GM18511 (cell line): ENCODE results near the gene JPH3.
"Not testable (repeated sequence)": the region's sequence is repeated elsewhere in the genome, so short reads cannot be mapped to it uniquely, and the experiment has no call there.

Source experiments
- ATAC-seq: cut with Tn5 transposase; IDR thresholded peaks from one replicate; pipeline ENCODE4 v1.9.1; 2021; ENCODE audit warnings: mild to moderate bottlenecking, moderate library complexity; ENCODE audit not compliant: unreplicated experiment

Gene JPH3

GRCh38 chr16:87572959-87573358 lies 29.3 kb upstream of the JPH3 start:
- ATAC-seq: no peak

- ATAC-seq: no peak
These were observed 27.1 kb upstream of the JPH3 start for GRCh38 chr16:87575027-87575804.

DNA sequence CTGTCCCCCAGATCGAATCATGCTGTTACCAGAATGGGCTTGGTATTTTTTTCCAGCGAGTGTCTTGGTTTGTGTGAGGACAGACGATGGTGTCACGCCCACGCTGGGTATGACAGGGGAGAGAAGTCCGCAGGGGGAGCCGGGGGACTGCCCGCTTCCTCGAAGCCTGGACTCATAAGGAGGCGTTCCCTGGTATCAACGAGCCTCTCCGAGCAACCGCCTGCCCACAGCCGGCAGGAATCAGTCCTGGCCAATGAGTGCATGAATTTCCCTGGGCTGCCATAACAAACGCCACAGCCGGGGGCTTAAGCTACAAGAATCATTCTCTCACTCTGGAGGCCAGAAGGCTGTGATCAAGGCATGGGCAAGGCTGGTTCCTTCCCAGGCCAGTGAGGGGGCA lies 26.1 kb upstream of the JPH3 start:
- no peak for ATAC-seq

GRCh38 chr16:87578142-87578930 lies 24.0 kb upstream of the JPH3 start:
- not testable (repeated sequence) for ATAC-seq

DNA sequence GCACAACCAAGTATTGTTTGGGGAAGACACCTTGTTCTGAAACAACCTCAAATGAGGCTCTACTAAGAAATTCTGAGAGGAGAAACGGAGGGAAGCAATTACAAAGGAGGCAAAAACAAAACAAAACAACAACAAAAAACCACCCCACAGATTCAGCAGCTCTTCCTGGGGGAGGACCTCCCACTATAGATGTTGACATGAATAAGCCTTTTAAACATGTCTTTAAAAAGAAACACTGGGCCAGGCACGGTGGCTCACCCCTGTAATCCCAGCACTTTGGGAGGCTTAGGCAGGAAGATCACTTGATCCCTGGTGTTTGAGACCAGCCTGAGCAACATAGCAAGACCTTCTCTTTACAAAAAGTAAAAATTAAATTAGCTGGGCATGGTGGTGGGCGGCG lies 22.6 kb upstream of the JPH3 start:
- ATAC-seq: no peak

DNA sequence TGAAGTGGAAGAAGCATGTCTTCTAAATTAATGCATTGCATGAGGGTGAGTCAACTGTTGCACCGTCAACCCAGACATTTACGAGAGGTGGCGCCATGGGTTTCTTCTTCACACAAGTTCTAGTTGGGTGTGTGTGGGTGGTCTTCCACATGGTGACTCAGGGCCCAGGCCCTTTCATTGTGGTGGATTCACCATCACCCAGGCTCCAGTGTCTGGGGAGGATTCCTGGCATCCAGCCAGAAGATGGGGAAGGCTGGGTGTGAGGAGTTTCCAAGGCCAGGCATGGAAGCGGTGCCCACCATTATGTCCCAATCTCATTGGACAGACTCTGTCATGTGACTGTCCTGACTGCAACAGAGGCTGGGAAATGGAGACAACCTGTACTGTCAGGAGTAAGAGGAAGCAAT lies 21.4 kb upstream of the JPH3 start:
- no peak for ATAC-seq

DNA sequence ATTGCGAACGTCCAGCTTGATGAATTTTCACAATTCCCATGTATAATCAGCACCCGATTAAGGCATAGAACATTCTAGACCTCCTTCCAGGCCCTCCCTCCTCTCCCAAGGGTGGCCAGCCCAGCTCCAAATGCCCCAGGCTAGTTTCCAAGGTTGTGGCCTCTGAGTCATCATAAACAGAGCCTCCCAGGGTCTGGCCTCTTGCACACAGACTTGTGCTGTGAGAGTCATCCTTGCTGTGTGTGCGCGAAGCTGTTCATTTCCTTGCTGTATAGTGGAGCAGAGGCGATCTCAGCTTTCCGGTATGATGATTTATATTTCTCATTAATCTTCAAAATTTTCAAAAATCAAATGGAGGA lies 20.5 kb upstream of the JPH3 start:
- ATAC-seq: no peak

- no peak for ATAC-seq
These were observed 19.9 kb upstream of the JPH3 start for GRCh38 chr16:87582216-87582965.

GRCh38 chr16:87582966-87583325 lies 19.4 kb upstream of the JPH3 start:
- no peak for ATAC-seq

DNA sequence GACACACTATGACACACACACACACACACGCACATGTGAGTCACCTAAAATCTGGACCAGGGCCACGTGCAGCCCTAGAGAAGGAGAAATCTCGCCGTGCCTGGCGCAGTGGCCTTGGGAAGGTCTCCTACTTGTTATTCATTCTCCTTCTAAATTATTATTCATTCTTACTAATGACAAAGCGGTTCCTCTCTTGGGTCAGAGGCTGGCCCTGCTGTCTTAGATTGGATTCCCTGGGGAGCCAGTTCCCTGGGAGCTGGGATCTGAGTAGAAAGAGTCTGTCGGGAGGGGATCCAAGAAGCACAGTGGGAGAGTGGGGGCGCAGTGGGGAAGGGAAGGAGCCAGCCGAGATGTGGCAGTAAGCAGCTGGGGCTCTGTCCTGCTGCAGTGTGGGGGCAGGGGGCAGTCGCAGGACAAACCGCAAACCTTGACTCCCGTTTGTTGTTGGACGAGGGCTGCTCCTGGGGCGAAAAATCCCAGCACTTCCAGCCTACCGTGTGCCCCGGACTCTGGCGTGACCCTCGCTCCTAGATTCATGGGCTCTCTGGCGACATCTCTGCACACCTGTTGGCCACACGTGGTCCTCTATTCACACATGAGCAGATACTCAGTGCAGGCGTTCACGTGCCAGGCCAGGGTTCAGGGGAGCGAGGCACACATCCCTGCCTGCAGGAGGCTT lies 18.7 kb upstream of the JPH3 start:
- ATAC-seq: no peak

- ATAC-seq: no peak
These were observed 18.0 kb upstream of the JPH3 start for GRCh38 chr16:87584271-87584670.

- ATAC-seq: no peak
These were observed 17.3 kb upstream of the JPH3 start for GRCh38 chr16:87584975-87585374.

DNA sequence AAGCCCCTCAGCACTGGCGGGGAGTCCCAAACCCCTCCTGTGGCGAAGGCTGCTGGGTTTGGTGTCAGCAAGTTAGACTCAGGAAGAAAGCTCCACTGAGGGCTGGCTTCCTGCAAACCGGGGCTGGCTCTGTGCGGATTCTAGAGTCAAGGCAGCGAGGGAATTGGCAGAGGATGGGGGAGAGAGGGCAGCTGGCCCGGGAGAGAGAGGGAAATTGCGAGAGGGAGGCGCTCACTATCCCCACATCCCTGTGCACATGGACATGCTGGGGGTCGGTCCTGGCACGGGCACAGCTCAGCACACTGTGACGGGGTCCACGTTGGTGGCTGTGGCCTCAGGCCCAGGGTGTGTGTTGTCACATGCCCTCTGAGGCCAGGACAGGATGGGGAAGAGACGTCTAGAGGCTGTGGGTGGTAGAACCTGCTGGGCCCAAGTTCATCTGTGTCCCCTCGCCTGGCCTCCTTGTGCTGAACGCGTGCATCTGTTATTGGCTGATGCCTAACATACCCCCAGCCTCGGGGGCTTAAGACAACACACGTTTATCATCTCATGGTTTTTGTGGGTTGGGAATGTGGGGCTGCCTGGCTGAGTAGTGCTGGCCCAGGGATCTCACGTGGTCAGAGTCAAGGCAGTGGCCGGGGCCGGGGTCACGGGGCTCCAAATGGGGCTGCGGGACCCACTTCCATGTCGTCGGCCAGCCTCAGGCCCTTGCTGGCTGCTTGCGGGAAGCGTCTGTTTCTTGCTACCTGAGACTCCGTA lies 16.7 kb upstream of the JPH3 start:
- no peak for ATAC-seq

- ATAC-seq: no peak
These were observed 16.0 kb upstream of the JPH3 start for GRCh38 chr16:87586201-87586782.

GRCh38 chr16:87587636-87588035 lies 14.7 kb upstream of the JPH3 start:
- ATAC-seq: no peak

DNA sequence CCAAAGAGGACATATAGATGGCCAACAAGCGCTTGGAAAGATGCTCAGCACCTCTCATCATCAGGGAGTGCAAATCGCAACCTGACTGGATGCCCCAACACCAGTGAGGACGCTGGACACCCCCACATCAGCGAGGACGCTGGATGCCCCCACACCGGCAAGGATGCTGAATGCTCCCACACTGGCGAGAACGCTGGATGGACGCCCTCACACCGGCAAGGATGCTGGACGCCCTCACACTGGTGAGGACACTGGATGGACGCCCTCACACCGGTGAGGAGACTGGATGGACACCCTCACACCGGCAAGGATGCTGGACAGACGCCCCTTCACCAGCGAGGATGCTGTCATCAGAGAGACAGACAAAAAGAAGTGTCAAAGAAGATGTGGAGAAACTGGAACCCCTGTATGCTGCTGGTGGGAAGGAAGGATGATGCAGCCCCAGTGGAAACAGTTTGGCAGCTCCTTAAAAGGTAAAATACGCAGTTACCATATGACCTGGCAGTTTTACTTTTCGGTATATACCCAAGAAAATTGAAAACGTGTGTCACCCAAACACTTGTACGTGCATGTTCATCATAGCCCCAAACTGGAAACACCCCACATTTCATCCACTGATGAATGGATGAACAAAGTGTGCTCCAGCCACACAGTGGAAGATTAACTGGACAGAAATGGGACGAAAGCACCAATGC lies 10.1 kb upstream of the JPH3 start:
- ATAC-seq: no peak

GRCh38 chr16:87593710-87594258 lies 8.5 kb upstream of the JPH3 start:
- no peak for ATAC-seq

- no peak for ATAC-seq
These were observed 6.6 kb upstream of the JPH3 start for GRCh38 chr16:87595712-87596111.

DNA sequence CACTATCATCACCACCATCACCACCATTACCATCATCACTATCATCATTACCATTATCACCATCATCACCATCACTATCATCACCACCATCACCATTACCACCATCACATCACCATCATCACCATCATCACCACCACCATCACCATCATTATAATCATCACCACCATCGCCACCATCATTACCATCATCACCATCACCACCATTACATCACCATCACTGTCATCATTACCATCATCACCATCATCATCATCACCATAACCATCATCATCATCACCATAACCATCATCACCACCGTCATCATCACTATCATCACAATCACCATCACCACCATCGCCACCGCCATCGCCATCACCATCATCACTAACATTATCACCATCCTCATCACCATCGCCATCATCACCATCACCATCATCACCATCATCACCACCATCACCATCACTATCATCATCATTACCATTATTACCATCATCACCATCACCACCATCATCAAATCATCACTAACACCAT lies 4.9 kb upstream of the JPH3 start:
- ATAC-seq: no peak
